WTC11 (cell line): ENCODE data around the gene C11orf54. TPM values are rescaled to one million over a fixed set of nuclear protein-coding genes. Genes with fewer than 3 reads are reported as not detected.
"Not testable (repeated sequence)": the region's sequence is repeated elsewhere in the genome, so short reads cannot be mapped to it uniquely, and the experiment has no call there.

ENCODE experiments used
- ATAC-seq: fragments of 200-7000 bp; cut with Tn5 transposase; 2 replicates; pipeline ENCODE4 v1.10.0; 2021; ENCODE audit warnings: mild to moderate bottlenecking, moderate library complexity
- CTCF ChIA-PET: fragments of 300-600 bp; sonication (Branson Sonifier 250); formaldehyde crosslinking; loops from one replicate; lab custom pipeline; 2021; ENCODE audit warnings: antibody characterized with exemption; lab: Charles Lee
- POLR2A ChIA-PET: fragments of 350-600 bp; sonication (Branson Sonifier 250); formaldehyde crosslinking; loops from one replicate; lab custom pipeline; 2021; ENCODE audit warnings: antibody characterized with exemption; lab: Charles Lee
- DNase-seq: peaks from one replicate; pipeline ENCODE4 v3.0.0; 2021; ENCODE audit warnings: low spot score
- H3K27ac Mint-ChIP-seq: 2 replicates; pipeline ENCODE4 v1.8.0; 2021; ENCODE audit warnings: mixed read lengths
- H3K27me3 Mint-ChIP-seq: 2 replicates; pipeline ENCODE4 v1.8.0; 2021; ENCODE audit warnings: low read depth, mild to moderate bottlenecking, moderate library complexity, mixed read lengths
- H3K36me3 Mint-ChIP-seq: 2 replicates; pipeline ENCODE4 v1.8.0; 2021; ENCODE audit warnings: mixed read lengths
- H3K4me1 Mint-ChIP-seq: 2 replicates; pipeline ENCODE4 v1.8.0; 2022; ENCODE audit warnings: mixed read lengths
- H3K4me3 Mint-ChIP-seq: 2 replicates; pipeline ENCODE4 v1.8.0; 2021; ENCODE audit warnings: mild to moderate bottlenecking, moderate library complexity, mixed read lengths
- H3K9me3 Mint-ChIP-seq: 2 replicates; pipeline ENCODE4 v1.8.0; 2021; ENCODE audit warnings: mixed read lengths
- AFF4 ChIP-seq: sonication (generic); formaldehyde crosslinking; IDR thresholded peaks from 2 replicates; pipeline ENCODE4 v1.8.1; 2023; ENCODE audit warnings: mild to moderate bottlenecking, missing genetic modification reagents, borderline replicate concordance
- ATF2 ChIP-seq: sonication (generic); formaldehyde crosslinking; IDR thresholded peaks from 2 replicates; pipeline ENCODE4 v1.8.1; 2022; ENCODE audit warnings: low read depth, missing genetic modification reagents, borderline replicate concordance
- CTCF ChIP-seq: fragments of 200-600 bp; IDR thresholded peaks from 2 replicates; pipeline ENCODE4 v1.8.0; 2022; ENCODE audit warnings: antibody characterized with exemption
- ESRRA ChIP-seq: sonication (generic); formaldehyde crosslinking; IDR thresholded peaks from 2 replicates; pipeline ENCODE4 v1.8.1; 2022; ENCODE audit warnings: mild to moderate bottlenecking, missing genetic modification reagents, borderline replicate concordance
- NR3C1 ChIP-seq: sonication (generic); formaldehyde crosslinking; conservative IDR thresholded peaks from 2 replicates; pipeline ENCODE4 v1.8.1; 2023; ENCODE audit warnings: low read depth, mild to moderate bottlenecking, missing genetic modification reagents
- PRDM15 ChIP-seq: sonication (generic); formaldehyde crosslinking; IDR thresholded peaks from 2 replicates; pipeline ENCODE4 v1.8.0; 2022; ENCODE audit warnings: missing genetic modification reagents
- ZNF219 ChIP-seq: sonication (generic); formaldehyde crosslinking; IDR thresholded peaks from 2 replicates; pipeline ENCODE4 v1.8.0; 2023; ENCODE audit warnings: missing genetic modification reagents, mild to moderate bottlenecking, borderline replicate concordance
- ZNF281 ChIP-seq: sonication (generic); formaldehyde crosslinking; IDR thresholded peaks from 2 replicates; pipeline ENCODE4 v1.8.0; 2023; ENCODE audit warnings: mild to moderate bottlenecking, missing genetic modification reagents
- ZNF396 ChIP-seq: fragments of 250-450 bp; sonication (Bioruptor Pico); IDR thresholded peaks from 2 replicates; pipeline ENCODE4 v1.8.0; 2021; ENCODE audit warnings: mild to moderate bottlenecking, moderate library complexity, borderline replicate concordance
- ZSCAN18 ChIP-seq: fragments of 250-450 bp; sonication (Bioruptor Pico); IDR thresholded peaks from 2 replicates; pipeline ENCODE4 v2.1.2; 2022; ENCODE audit warnings: mild to moderate bottlenecking, moderate library complexity
- total RNA-seq: library from RNA; stranded (reverse); gene quantifications from 3 replicates; pipeline ENCODE4 v1.2.3, GENCODE V29; 2021

Gene C11orf54
- total RNA-seq, 1 experiment from 2014 or later = 25.4 TPM

GRCh38 chr11:93773601-93774200 lies 32.2 kb downstream of the C11orf54 start:
- POLR2A ChIA-PET = interaction anchor here (0.5 kb wide), 1 partner anchor 43 kb away, joined by 5 read pairs; no protein-coding TSS in a partner anchor
- no peak for ATAC-seq
- Mint-ChIP-seq H3K4me3 (no peak overlapping the region), H3K27ac (no peak overlapping the region), H3K4me1 (peaks cover 12% of the 10 kb centered on the region), H3K9me3 (no peaks in the 10 kb centered on the region; the same call in 1 of the 2 replicates), H3K27me3 (no peaks in the 10 kb centered on the region), H3K36me3 (0 out of 2 replicates have a peak, but pooled peaks cover under 1% of the 10 kb centered on the region)
- DNase-seq = no peak
- TF ChIP-seq ZNF281 (no peak), ZNF396 (no peak), ESRRA (CRISPR knock-in tag) (no peak), ZNF219 (CRISPR knock-in tag) (no peak), CTCF (no peak), ZSCAN18 (CRISPR knock-in tag) (no peak), NR3C1 (no peak), AFF4 (CRISPR knock-in tag) (no peak), ATF2 (CRISPR knock-in tag) (no peak), PRDM15 (CRISPR knock-in tag) (no peak)
- CTCF ChIA-PET = no interaction called here

GRCh38 chr11:93774560-93774959 lies 33.1 kb downstream of the C11orf54 start:
- CTCF ChIA-PET = interaction anchor here (1.5 kb wide), 1 partner anchor 10 kb away, joined by 6 read pairs; the partner anchor contains the start of gene MED17
- H3K4me3 Mint-ChIP-seq = not testable (repeated sequence)
- H3K4me1 Mint-ChIP-seq = peaks cover 12% of the 10 kb centered on the region

More at GRCh38 chr11:93774560-93774959, 33.1 kb downstream of the C11orf54 start:
- POLR2A ChIA-PET = interaction anchor here (1.3 kb wide), 1 partner anchor 10 kb away, joined by 7 read pairs; the partner anchor contains the start of gene MED17
- H3K36me3 Mint-ChIP-seq, ATAC-seq, H3K27me3 Mint-ChIP-seq, H3K9me3 Mint-ChIP-seq, H3K27ac Mint-ChIP-seq, DNase-seq: not testable (repeated sequence)
